Measurements from ENCODE around the gene MACROH2A1.

- no peak for TF ChIP-seq ZBTB7A (IDR thresholded peaks at IDR 0.05; ENCODE audit: low read depth)
- no peak for TF ChIP-seq RAD21 (IDR thresholded peaks at IDR 0.05; ENCODE audit: low read depth)
- no peak for TF ChIP-seq YY1 (IDR thresholded peaks at IDR 0.05; ENCODE audit: low read depth)
- TF ChIP-seq EP300 (IDR thresholded peaks at IDR 0.05; ENCODE audit: borderline replicate concordance) = no peak
These were observed 40.5 kb upstream of the MACROH2A1 start for GRCh38 chr5:135439231-135440205.

Data from Ishikawa (cell line).